GM20431 (cell line): ENCODE measurements around the gene CEACAM18.
"Not testable (repeated sequence)": the region's sequence is repeated elsewhere in the genome, so short reads cannot be mapped to it uniquely, and the experiment has no call there.

ENCODE experiments used
- in situ Hi-C: fragments of 300-500 bp; cut with MseI, MboI; formaldehyde crosslinking; loops from one replicate; pipeline ENCODE4 v1.15.0; 2020; ENCODE audit warnings: low sequenced_read_pairs; ENCODE audit not compliant: unreplicated experiment

Gene CEACAM18

GRCh38 chr19:51460164-51460992 lies 18.0 kb upstream of the CEACAM18 start:
- in situ Hi-C loops, result no loop called here

- in situ Hi-C loops, result no loop called here
These were observed 16.6 kb upstream of the CEACAM18 start for GRCh38 chr19:51461723-51462161.

- in situ Hi-C loops, result no loop called here
These were observed 16.1 kb upstream of the CEACAM18 start for GRCh38 chr19:51462276-51462675.

- in situ Hi-C loops, result no loop called here
These were observed 15.7 kb upstream of the CEACAM18 start for GRCh38 chr19:51462681-51463080.

- in situ Hi-C loops, result not testable (repeated sequence)
These were observed 14.3 kb upstream of the CEACAM18 start for GRCh38 chr19:51463976-51464581.

- in situ Hi-C loops, result no loop called here
These were observed 11.6 kb upstream of the CEACAM18 start for GRCh38 chr19:51466723-51467122.

GRCh38 chr19:51467864-51468544 lies 10.3 kb upstream of the CEACAM18 start:
- in situ Hi-C loops, result no loop called here

GRCh38 chr19:51468545-51468920 lies 9.8 kb upstream of the CEACAM18 start:
- in situ Hi-C loops, result no loop called here

- in situ Hi-C loops, result no loop called here
These were observed 9.2 kb upstream of the CEACAM18 start for GRCh38 chr19:51469162-51469561.

- in situ Hi-C loops, result loop anchor here (10.0 kb wide), 1 partner anchor 185 kb away; no protein-coding TSS in a partner anchor
These were observed 8.7 kb upstream of the CEACAM18 start for GRCh38 chr19:51469629-51470028.

- in situ Hi-C loops, result loop anchor here (10.0 kb wide), 1 partner anchor 184 kb away; no protein-coding TSS in a partner anchor
These were observed 7.4 kb upstream of the CEACAM18 start for GRCh38 chr19:51470966-51471365.

GRCh38 chr19:51471527-51471926 lies 6.8 kb upstream of the CEACAM18 start:
- in situ Hi-C loops, result loop anchor here (10.0 kb wide), 1 partner anchor 183 kb away; no protein-coding TSS in a partner anchor

- in situ Hi-C loops, result loop anchor here (10.0 kb wide), 1 partner anchor 182 kb away; no protein-coding TSS in a partner anchor
These were observed 5.7 kb upstream of the CEACAM18 start for GRCh38 chr19:51472607-51473006.

GRCh38 chr19:51473009-51473707 lies 5.2 kb upstream of the CEACAM18 start:
- in situ Hi-C loops, result loop anchor here (10.0 kb wide), 1 partner anchor 182 kb away; no protein-coding TSS in a partner anchor

- in situ Hi-C loops, result loop anchor here (10.0 kb wide), 1 partner anchor 179 kb away; no protein-coding TSS in a partner anchor
These were observed 2.2 kb upstream of the CEACAM18 start for GRCh38 chr19:51476164-51476563.

- in situ Hi-C loops, result loop anchor here (10.0 kb wide), 1 partner anchor 177 kb away; no protein-coding TSS in a partner anchor
These were observed 995 bp upstream of the CEACAM18 start for GRCh38 chr19:51477344-51477743.

- in situ Hi-C loops, result loop anchor here (10.0 kb wide), 1 partner anchor 175 kb away; no protein-coding TSS in a partner anchor
These were observed 1.4 kb downstream of the CEACAM18 start for GRCh38 chr19:51479531-51480331.

GRCh38 chr19:51480590-51480989 lies 2.3 kb downstream of the CEACAM18 start:
- in situ Hi-C loops, result no loop called here
